CD14-positive monocyte (primary cell): ENCODE measurements around the gene CDCA7. TPM values are rescaled to one million over a fixed set of nuclear protein-coding genes. Genes with fewer than 3 reads are reported as not detected.

Experiments
- DNase-seq, 3 donors: peaks; one replicate each; pipeline ENCODE4 v3.0.0-alpha.2; 2011 to 2022
- H2AFZ ChIP-seq: 2 replicates; pipeline ENCODE4 v1.6.0; 2012; ENCODE audit warnings: mild to moderate bottlenecking, low read depth, low read length, inconsistent platforms; ENCODE audit not compliant: insufficient read depth, poor library complexity, severe bottlenecking
- H3K27ac ChIP-seq, 2 donors: 1 replicate in 1 of 2; 2 replicates in 1 of 2; pipeline ENCODE4 v1.5.1; 2012 to 2013; ENCODE audit warnings: low read length in 2 of 2, control low read depth in 1 of 2, inconsistent platforms in 1 of 2, low read depth in 1 of 2, mild to moderate bottlenecking in 1 of 2
- H3K27me3 ChIP-seq, 2 donors: one replicate each; pipeline versions ENCODE4 v1.6.0 to v1.6.1; 2011 to 2013; ENCODE audit warnings: low read length in 2 of 2; ENCODE audit not compliant: control insufficient read depth in 2 of 2, insufficient read depth in 2 of 2
- H3K36me3 ChIP-seq, 2 donors: replicated peaks in 1 of 2; 1 replicate in 1 of 2; 2 replicates in 1 of 2; pipeline versions ENCODE4 v1.5.1 to v1.6.1; 2012 to 2013; ENCODE audit warnings: low read length in 2 of 2, control low read depth in 1 of 2, inconsistent platforms in 1 of 2, mild to moderate bottlenecking in 1 of 2; ENCODE audit not compliant: insufficient read depth in 2 of 2, control insufficient read depth in 1 of 2
- H3K4me1 ChIP-seq, 2 donors: 1 replicate in 1 of 2; 2 replicates in 1 of 2; pipeline versions ENCODE4 v1.5.1 to v1.6.1; 2012 to 2013; ENCODE audit warnings: low read length in 2 of 2, control low read depth in 1 of 2, inconsistent platforms in 1 of 2, mild to moderate bottlenecking in 1 of 2, moderate library complexity in 1 of 2; ENCODE audit not compliant: insufficient read depth in 2 of 2, control insufficient read depth in 1 of 2
- H3K4me2 ChIP-seq: replicated peaks from 2 replicates; pipeline ENCODE3; 2012; ENCODE audit warnings: low read length, moderate library complexity, mild to moderate bottlenecking; ENCODE audit not compliant: poor library complexity, severe bottlenecking; ENCODE audit errors: extremely low read depth
- H3K4me3 ChIP-seq, 3 experiments: fragments of 200-600 bp in 1 of 3; sonication (generic) in 1 of 3; replicated peaks in 1 of 3; 1 replicate in 2 of 3; 2 replicates in 1 of 3; pipeline ENCODE4 v1.5.1; 2011 to 2013; ENCODE audit warnings: low read length in 3 of 3, mild to moderate bottlenecking in 3 of 3, control low read depth in 2 of 3, low read depth in 2 of 3, inconsistent platforms in 1 of 3, moderate library complexity in 1 of 3
- H3K79me2 ChIP-seq: 2 replicates; pipeline ENCODE4 v1.6.0; 2012; ENCODE audit warnings: mild to moderate bottlenecking, control low read depth, inconsistent platforms, low read length, moderate library complexity; ENCODE audit not compliant: insufficient read depth
- H3K9ac ChIP-seq: 2 replicates; pipeline ENCODE4 v1.6.0; 2017; ENCODE audit warnings: low read length, mild to moderate bottlenecking; ENCODE audit not compliant: insufficient read depth, poor library complexity, severe bottlenecking
- H3K9me3 ChIP-seq, 2 donors: replicated peaks in 1 of 2; 1 replicate in 1 of 2; 2 replicates in 1 of 2; pipeline versions ENCODE4 v1.5.1 to v1.6.1; 2012 to 2013; ENCODE audit warnings: low read length in 2 of 2, control low read depth in 1 of 2; ENCODE audit not compliant: control insufficient read depth in 1 of 2, insufficient read depth in 1 of 2
- H4K20me1 ChIP-seq: 2 replicates; pipeline ENCODE4 v1.6.0; 2012; ENCODE audit warnings: mild to moderate bottlenecking, low read length, control low read depth, moderate library complexity; ENCODE audit not compliant: insufficient read depth
- H3K27ac Mint-ChIP-seq, 7 donors: one replicate each; pipeline ENCODE4 v1.8.0; 2020; ENCODE audit warnings: mild to moderate bottlenecking in 7 of 7, mixed read lengths in 7 of 7, moderate library complexity in 6 of 7, inconsistent platforms in 2 of 7
- H3K27me3 Mint-ChIP-seq, 3 donors: one replicate each; pipeline ENCODE4 v1.8.0; 2021 to 2022; ENCODE audit warnings: low read depth in 3 of 3, mild to moderate bottlenecking in 3 of 3, mixed read lengths in 3 of 3, moderate library complexity in 3 of 3, inconsistent platforms in 1 of 3
- H3K36me3 Mint-ChIP-seq, 2 donors: one replicate each; pipeline ENCODE4 v1.8.0; 2020; ENCODE audit warnings: mixed read lengths in 2 of 2, inconsistent platforms in 1 of 2, mild to moderate bottlenecking in 1 of 2
- H3K4me1 Mint-ChIP-seq: one replicate; pipeline ENCODE4 v1.8.0; 2020; ENCODE audit warnings: mild to moderate bottlenecking, mixed read lengths
- H3K4me3 Mint-ChIP-seq, 2 donors: one replicate each; pipeline ENCODE4 v1.8.0; 2020; ENCODE audit warnings: mild to moderate bottlenecking in 2 of 2, mixed read lengths in 2 of 2, moderate library complexity in 1 of 2
- H3K9me3 Mint-ChIP-seq, 7 donors: one replicate each; pipeline ENCODE4 v1.8.0; 2020 to 2022; ENCODE audit warnings: mixed read lengths in 7 of 7, mild to moderate bottlenecking in 6 of 7, moderate library complexity in 6 of 7, inconsistent platforms in 2 of 7
- CTCF ChIP-seq: fragments of 200-600 bp; IDR thresholded peaks from one replicate; pipeline ENCODE4 v1.8.0; 2022; ENCODE audit warnings: antibody characterized with exemption, mild to moderate bottlenecking
- WGBS: methylation state at CpG from one replicate; pipeline ENCODE4 v1.1.5; 2013; ENCODE audit warnings: missing lambda C conversion rate; ENCODE audit not compliant: insufficient coverage; 5-methylcytosine and 5-hydroxymethylcytosine counted together
- intact Hi-C, 2 donors: fragments of 100-400 bp; cut with micrococcal nuclease; formaldehyde crosslinking; loops; one replicate each; pipeline versions ENCODE4 v1.15.0 to v1.15.1; 2023
- polyA plus RNA-seq, 3 donors: library from polyadenylated mRNA; depleted of rRNA in 1 of 3; unstranded in 2 of 3; stranded (reverse) in 1 of 3; fragments of 300-500 nt in 2 of 3; fragments of >200 nt in 1 of 3; fragmentation: Illumina TruSeq in 2 of 3; gene quantifications; 1 replicate in 2 of 3; 2 replicates in 1 of 3; pipeline ENCODE4 v1.2.3, GENCODE V29; 2012 to 2021

Gene CDCA7
- polyA plus RNA-seq, 3 donors, result 0.54 to 1.7 (median 0.66) TPM

- H3K36me3 ChIP-seq, result no peaks in the 10 kb centered on the region
- no peak for TF ChIP-seq CTCF
- no peaks in the 10 kb centered on the region for H4K20me1 ChIP-seq
- H3K79me2 ChIP-seq, result no peaks in the 10 kb centered on the region
- no peak overlapping the region for H3K4me3 Mint-ChIP-seq
- H3K27ac ChIP-seq, result no peak overlapping the region
- H3K4me1 Mint-ChIP-seq, result no peaks in the 10 kb centered on the region
- H2AFZ ChIP-seq, result no peak overlapping the region
- no peak overlapping the region for H3K4me3 ChIP-seq
- DNase-seq, result no peak
- H3K4me2 ChIP-seq, result no peak overlapping the region
- no peaks in the 10 kb centered on the region for H3K4me1 ChIP-seq
- no peaks in the 10 kb centered on the region for H3K27me3 ChIP-seq
- peaks cover 0 to 5% (median 1%) of the 10 kb centered on the region in 3 donors for H3K27me3 Mint-ChIP-seq
- H3K9me3 Mint-ChIP-seq, result peaks cover 5 to 38% (median 36%) of the 10 kb centered on the region in 7 donors
- intact Hi-C loops, result no loop called here
- no peak overlapping the region for H3K9ac ChIP-seq
- no peaks in the 10 kb centered on the region for H3K36me3 Mint-ChIP-seq
- no peak overlapping the region for H3K27ac Mint-ChIP-seq
- 50% methylated on average over 2 of the region's 6 CpGs for WGBS
- H3K9me3 ChIP-seq, result peaks cover 18 to 23% of the 10 kb centered on the region in 2 donors
Observed at GRCh38 chr2:173346035-173346434, 8.6 kb upstream of the CDCA7 start.

GRCh38 chr2:173347305-173348168 is 7.1 kb upstream of the CDCA7 start:
- Histone ChIP-seq H4K20me1 (no peaks in the 10 kb centered on the region), H3K4me2 (no peak overlapping the region), H3K9me3 (peaks cover 18 to 23% of the 10 kb centered on the region in 2 donors), H3K27me3 (no peaks in the 10 kb centered on the region), H3K4me3 (no peak overlapping the region), H3K79me2 (no peaks in the 10 kb centered on the region), H3K27ac (no peak overlapping the region), H3K9ac (no peak overlapping the region), H2AFZ (no peak overlapping the region), H3K36me3 (no peaks in the 10 kb centered on the region), H3K4me1 (no peaks in the 10 kb centered on the region)
- H3K27ac Mint-ChIP-seq, result no peak overlapping the region
- DNase-seq, result no peak
- no peak for TF ChIP-seq CTCF
- 95% methylated on average over 3 of the region's 8 CpGs for WGBS
- H3K4me3 Mint-ChIP-seq, result no peak overlapping the region
- H3K4me1 Mint-ChIP-seq, result no peaks in the 10 kb centered on the region
- H3K27me3 Mint-ChIP-seq, result peaks cover 0 to 5% (median 1%) of the 10 kb centered on the region in 3 donors
- no peaks in the 10 kb centered on the region for H3K36me3 Mint-ChIP-seq
- H3K9me3 Mint-ChIP-seq, result peaks cover 5 to 37% (median 35%) of the 10 kb centered on the region in 7 donors
- intact Hi-C loops, result no loop called here
